GM23338 (cell line): ENCODE results near the gene TAMM41. TPM values are rescaled to one million over a fixed set of nuclear protein-coding genes. Genes with fewer than 3 reads are reported as not detected.

ENCODE experiments used
- ATAC-seq: fragments of 200-7000 bp; cut with Tn5 transposase; 3 replicates; pipeline ENCODE4 v1.9.1; 2020
- DNase-seq: peaks from one replicate; pipeline ENCODE4 v3.0.0-alpha.2; 2015; ENCODE audit warnings: low spot score
- H2AFZ ChIP-seq: fragments of 200-600 bp; sonication (generic); 2 replicates; pipeline ENCODE4 v1.8.0; 2016; ENCODE audit warnings: antibody characterized with exemption, mild to moderate bottlenecking, moderate library complexity
- H3F3A ChIP-seq: fragments of 200-600 bp; sonication (generic); replicated peaks from 2 replicates; pipeline ENCODE4 v1.8.0; 2017; ENCODE audit warnings: antibody characterized with exemption, mixed run types, low read depth
- H3K27ac ChIP-seq: fragments of 200-600 bp; sonication (generic); 2 replicates; pipeline ENCODE4 v1.6.1; 2016; ENCODE audit warnings: low read depth
- H3K27me3 ChIP-seq: fragments of 200-600 bp; sonication (generic); 2 replicates; pipeline ENCODE4 v1.8.0; 2016; ENCODE audit warnings: mild to moderate bottlenecking, mixed run types, moderate library complexity; ENCODE audit not compliant: insufficient read depth
- H3K36me3 ChIP-seq: fragments of 200-600 bp; sonication (generic); 2 replicates; pipeline ENCODE4 v1.8.0; 2016; ENCODE audit warnings: mild to moderate bottlenecking; ENCODE audit not compliant: insufficient read depth
- H3K4me1 ChIP-seq: fragments of 200-600 bp; sonication (generic); 2 replicates; pipeline ENCODE4 v1.8.0; 2016; ENCODE audit warnings: mild to moderate bottlenecking, moderate library complexity; ENCODE audit not compliant: insufficient read depth
- H3K4me2 ChIP-seq: fragments of 200-600 bp; sonication (generic); 2 replicates; pipeline ENCODE4 v1.7.1; 2017; ENCODE audit warnings: mixed run types
- H3K4me3 ChIP-seq: fragments of 200-600 bp; sonication (generic); 2 replicates; pipeline ENCODE4 v1.6.1; 2016; ENCODE audit warnings: mixed run types
- H3K79me2 ChIP-seq: fragments of 200-600 bp; sonication (generic); replicated peaks from 2 replicates; pipeline ENCODE4 v1.8.0; 2017; ENCODE audit warnings: mild to moderate bottlenecking; ENCODE audit not compliant: insufficient read depth
- H3K9me2 ChIP-seq: fragments of 200-600 bp; sonication (generic); 2 replicates; pipeline ENCODE4 v1.8.0; 2017; ENCODE audit not compliant: insufficient read depth
- H4K20me1 ChIP-seq: fragments of 200-600 bp; sonication (generic); replicated peaks from 2 replicates; pipeline ENCODE4 v1.8.0; 2017; ENCODE audit warnings: mild to moderate bottlenecking; ENCODE audit not compliant: insufficient read depth
- H3K27ac Mint-ChIP-seq: 2 replicates; pipeline ENCODE4 v1.8.0; 2020; ENCODE audit warnings: inconsistent platforms, mild to moderate bottlenecking, moderate library complexity, mixed read lengths
- H3K27me3 Mint-ChIP-seq: 3 replicates; pipeline ENCODE4 v1.8.0; 2022; ENCODE audit warnings: low read depth, mild to moderate bottlenecking, moderate library complexity, mixed read lengths, inconsistent platforms; ENCODE audit not compliant: insufficient read depth, poor library complexity
- H3K36me3 Mint-ChIP-seq: 3 replicates; pipeline ENCODE4 v1.8.0; 2021; ENCODE audit warnings: low read depth, mild to moderate bottlenecking, inconsistent platforms, moderate library complexity, mixed read lengths
- H3K4me1 Mint-ChIP-seq: 3 replicates; pipeline ENCODE4 v1.8.0; 2020; ENCODE audit warnings: mild to moderate bottlenecking, inconsistent platforms, mixed read lengths
- H3K4me3 Mint-ChIP-seq: 3 replicates; pipeline ENCODE4 v1.8.0; 2021; ENCODE audit warnings: moderate library complexity, mild to moderate bottlenecking, inconsistent platforms, mixed read lengths
- H3K9me3 Mint-ChIP-seq: 3 replicates; pipeline ENCODE4 v1.8.0; 2020; ENCODE audit warnings: moderate library complexity, mild to moderate bottlenecking, inconsistent platforms, mixed read lengths
- CREB1 ChIP-seq: fragments of 250-450 bp; sonication (Bioruptor Pico); IDR thresholded peaks from 2 replicates; pipeline ENCODE4 v1.5.0; 2020; ENCODE audit warnings: low read depth, mild to moderate bottlenecking, moderate library complexity
- EZH2 ChIP-seq: fragments of 200-600 bp; sonication (generic); IDR thresholded peaks from one replicate; pipeline ENCODE4 v1.8.0; 2017; ENCODE audit warnings: antibody characterized with exemption, mild to moderate bottlenecking, low read depth; ENCODE audit not compliant: unreplicated experiment
- EZH2phosphoT487 ChIP-seq: fragments of 200-600 bp; sonication (generic); IDR thresholded peaks from one replicate; pipeline ENCODE4 v1.8.1; 2018; ENCODE audit warnings: antibody characterized with exemption; ENCODE audit not compliant: unreplicated experiment
- JUNB ChIP-seq: IDR thresholded peaks from one replicate; pipeline ENCODE4 v1.6.1; 2016; ENCODE audit warnings: antibody characterized with exemption; ENCODE audit not compliant: unreplicated experiment
- NANOG ChIP-seq: IDR thresholded peaks from 2 replicates; pipeline ENCODE4 v1.6.1; 2016; ENCODE audit warnings: antibody characterized with exemption, borderline replicate concordance
- POLR2AphosphoS5 ChIP-seq: IDR thresholded peaks from 2 replicates; pipeline ENCODE4 v1.6.1; 2016; ENCODE audit warnings: antibody characterized with exemption, low read depth
- REST ChIP-seq: IDR thresholded peaks from one replicate; pipeline ENCODE4 v1.6.1; 2018; ENCODE audit warnings: antibody characterized with exemption; ENCODE audit not compliant: unreplicated experiment
- STAT1 ChIP-seq: IDR thresholded peaks from one replicate; pipeline ENCODE4 v1.6.1; 2016; ENCODE audit warnings: antibody characterized with exemption; ENCODE audit not compliant: unreplicated experiment
- ZNF114 ChIP-seq: fragments of 250-450 bp; sonication (Bioruptor Pico); IDR thresholded peaks from 2 replicates; pipeline ENCODE4 v1.5.0; 2020; ENCODE audit warnings: mild to moderate bottlenecking, moderate library complexity
- ZNF331 ChIP-seq: fragments of 250-450 bp; sonication (Bioruptor Pico); IDR thresholded peaks from 2 replicates; pipeline ENCODE4 v1.5.0; 2020; ENCODE audit warnings: low read depth, mild to moderate bottlenecking, moderate library complexity
- ZNF462 ChIP-seq: fragments of 250-450 bp; sonication (Bioruptor Pico); IDR thresholded peaks from 2 replicates; pipeline ENCODE4 v1.5.0; 2020; ENCODE audit warnings: mild to moderate bottlenecking, moderate library complexity
- polyA plus RNA-seq: library from polyadenylated mRNA; unstranded; fragments of >200 nt; fragmentation: Nextera tagmentation; extraction: Ambion mirVana; gene quantifications from 2 replicates; pipeline ENCODE4 v1.2.1, GENCODE V29; 2016
- total RNA-seq: library from RNA; depleted of rRNA; stranded (reverse); fragments of >200 nt; shearing (Covaris generic); gene quantifications from 2 replicates; pipeline ENCODE4 v1.2.3, GENCODE V29; 2014
- TF ChIP-seq, protein P1 (sequence below), 2 experiments: fragments of 200-600 bp in 1 of 2; sonication (generic) in 1 of 2; conservative IDR thresholded peaks; 2 replicates each; pipeline versions ENCODE4 v1.5.1 to v1.6.1; 2016 to 2017; ENCODE audit warnings: antibody characterized with exemption in 2 of 2, low read depth in 2 of 2, mild to moderate bottlenecking in 2 of 2, moderate library complexity in 1 of 2

The TAMM41 gene
- total and polyA plus RNA-seq, 2 experiments from 2014 or later, result 8.9 to 19.2 TPM

DNA sequence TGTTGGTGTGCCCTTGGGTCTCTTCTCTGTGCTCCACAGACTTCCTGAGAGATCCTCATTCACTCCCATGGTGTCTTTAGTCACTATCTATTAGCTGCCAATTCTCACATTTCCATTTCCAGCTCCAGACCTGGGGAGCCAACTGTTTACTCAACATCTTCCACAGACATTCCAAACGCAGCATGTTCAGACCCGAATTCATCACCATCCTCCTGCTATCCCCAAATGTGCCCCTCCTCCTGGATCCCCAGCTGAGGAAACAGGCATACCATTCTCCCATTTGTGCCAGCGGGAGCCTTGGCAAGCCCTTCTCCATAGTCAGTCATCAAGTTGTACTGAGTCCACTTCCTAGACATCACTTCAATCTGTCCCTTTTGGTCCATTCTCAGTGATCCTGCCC, 67.1 kb downstream of the TAMM41 start:
- H3K9me2 ChIP-seq, result no peaks in the 10 kb centered on the region
- Mint-ChIP-seq H3K27me3 (peaks cover 10% of the 10 kb centered on the region), H3K4me1 (no peaks in the 10 kb centered on the region), H3K36me3 (peaks cover 5% of the 10 kb centered on the region; the same call in 2 of the 3 replicates), H3K4me3 (no peak overlapping the region), H3K9me3 (no peaks in the 10 kb centered on the region), H3K27ac (no peak overlapping the region)
- ATAC-seq (no peak), DNase-seq (no peak)
- TF ChIP-seq REST (no peak), ZNF114 (CRISPR knock-in tag) (no peak)
- H3K36me3 ChIP-seq, result no peaks in the 10 kb centered on the region
- no peak overlapping the region for H2AFZ ChIP-seq
- no peak overlapping the region for H3K4me3 ChIP-seq
- no peak overlapping the region for H3K27ac ChIP-seq
- H3K4me1 ChIP-seq, result no peaks in the 10 kb centered on the region
- no peaks in the 10 kb centered on the region for H3K27me3 ChIP-seq
- no peak overlapping the region for H3K4me2 ChIP-seq
- H4K20me1 ChIP-seq, result no peaks in the 10 kb centered on the region
- H3F3A ChIP-seq, result no peaks in the 10 kb centered on the region
- no peaks in the 10 kb centered on the region for H3K79me2 ChIP-seq

- Histone ChIP-seq H3K4me2 (no peak overlapping the region), H4K20me1 (no peaks in the 10 kb centered on the region), H3K4me1 (no peaks in the 10 kb centered on the region), H3K36me3 (no peaks in the 10 kb centered on the region), H3F3A (no peaks in the 10 kb centered on the region), H3K27me3 (no peaks in the 10 kb centered on the region), H2AFZ (no peak overlapping the region), H3K79me2 (no peaks in the 10 kb centered on the region), H3K4me3 (no peak overlapping the region), H3K27ac (no peak overlapping the region), H3K9me2 (no peaks in the 10 kb centered on the region)
- ATAC-seq (no peak), DNase-seq (no peak)
- H3K9me3 Mint-ChIP-seq, result no peaks in the 10 kb centered on the region
- H3K27me3 Mint-ChIP-seq, result peaks cover 6% of the 10 kb centered on the region
- no peak overlapping the region for H3K27ac Mint-ChIP-seq
- no peak overlapping the region for H3K4me3 Mint-ChIP-seq
- H3K4me1 Mint-ChIP-seq, result no peaks in the 10 kb centered on the region
- peaks cover 2% of the 10 kb centered on the region; the same call in 2 of the 3 replicates for H3K36me3 Mint-ChIP-seq
- TF ChIP-seq POLR2AphosphoS5, result no peak
- TF ChIP-seq, protein P1, sequence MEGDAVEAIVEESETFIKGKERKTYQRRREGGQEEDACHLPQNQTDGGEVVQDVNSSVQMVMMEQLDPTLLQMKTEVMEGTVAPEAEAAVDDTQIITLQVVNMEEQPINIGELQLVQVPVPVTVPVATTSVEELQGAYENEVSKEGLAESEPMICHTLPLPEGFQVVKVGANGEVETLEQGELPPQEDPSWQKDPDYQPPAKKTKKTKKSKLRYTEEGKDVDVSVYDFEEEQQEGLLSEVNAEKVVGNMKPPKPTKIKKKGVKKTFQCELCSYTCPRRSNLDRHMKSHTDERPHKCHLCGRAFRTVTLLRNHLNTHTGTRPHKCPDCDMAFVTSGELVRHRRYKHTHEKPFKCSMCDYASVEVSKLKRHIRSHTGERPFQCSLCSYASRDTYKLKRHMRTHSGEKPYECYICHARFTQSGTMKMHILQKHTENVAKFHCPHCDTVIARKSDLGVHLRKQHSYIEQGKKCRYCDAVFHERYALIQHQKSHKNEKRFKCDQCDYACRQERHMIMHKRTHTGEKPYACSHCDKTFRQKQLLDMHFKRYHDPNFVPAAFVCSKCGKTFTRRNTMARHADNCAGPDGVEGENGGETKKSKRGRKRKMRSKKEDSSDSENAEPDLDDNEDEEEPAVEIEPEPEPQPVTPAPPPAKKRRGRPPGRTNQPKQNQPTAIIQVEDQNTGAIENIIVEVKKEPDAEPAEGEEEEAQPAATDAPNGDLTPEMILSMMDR (conservative IDR thresholded peaks at IDR 0.05; ENCODE audit: low read depth in 2 of 2), result no peak
- TF ChIP-seq NANOG, result no peak
- no peak for TF ChIP-seq ZNF462 (CRISPR knock-in tag)
- TF ChIP-seq EZH2, result no peak
- TF ChIP-seq ZNF331 (CRISPR knock-in tag), result no peak
- no peak for TF ChIP-seq CREB1 (CRISPR knock-in tag)
- TF ChIP-seq JUNB, result no peak
- no peak for TF ChIP-seq EZH2phosphoT487
- no peak for TF ChIP-seq ZNF114 (CRISPR knock-in tag)
- no peak for TF ChIP-seq STAT1
These were observed 68.4 kb downstream of the TAMM41 start for GRCh38 chr3:11778248-11778647.
